ENCODE data around the gene GRIK5.

Gene GRIK5

GRCh38 chr19:41955521-41955920 lies 114.5 kb downstream of the GRIK5 start:
- TF ChIP-seq JUND (IDR thresholded peaks at IDR 0.05; ENCODE audit: low read depth) = no peak
- in situ Hi-C loops (cut with HindIII; ENCODE audit: low pct_unique_long_range_greater_than_20kb, low sequenced_read_pairs) = no loop called here
- DNase-seq (ENCODE audit: low read depth in 1 of 2, low spot score in 1 of 2) = no peak

- in situ Hi-C loops (cut with HindIII; ENCODE audit: low pct_unique_long_range_greater_than_20kb, low sequenced_read_pairs) = no loop called here
- peak; percentile 71 to 73 for DNase-seq (ENCODE audit: low read depth in 1 of 2, low spot score in 1 of 2)
- TF ChIP-seq JUND (IDR thresholded peaks at IDR 0.05; ENCODE audit: low read depth) = no peak
These were observed 118.3 kb downstream of the GRIK5 start for GRCh38 chr19:41951686-41952172.

Measured in T47D (cell line).